Measurements from ENCODE around the gene OPCML.

- no peak for TF ChIP-seq CTCF (IDR thresholded peaks at IDR 0.05)
- no peak for TF ChIP-seq POLR2A (IDR thresholded peaks at IDR 0.05)
Observed at GRCh38 chr11:132792341-132793140, 739.8 kb downstream of the OPCML start.

All from lower leg skin (tissue), 3 donors.